Heart left ventricle (tissue), 16 donors: ENCODE data around the gene KRTAP10-5. TPM values are rescaled to one million over a fixed set of nuclear protein-coding genes. Genes with fewer than 3 reads are reported as not detected.
A peak's percentile ranks its signal among the peaks of the same experiment; 100 is the strongest.

ENCODE experiments used
- ATAC-seq, 4 donors: fragments of 200-7000 bp; cut with Tn5 transposase; one replicate each; pipeline ENCODE4 v1.9.1; 2020 to 2022; ENCODE audit warnings: moderate library complexity in 4 of 4, mild to moderate bottlenecking in 3 of 4, moderate number of reproducible peaks in 1 of 4
- DNase-seq, 5 donors: peaks; one replicate each; pipeline ENCODE4 v3.0.0-alpha.2; 2020
- H3K27ac ChIP-seq, 12 donors: fragments of 200-600 bp; sonication (generic) in 4 of 12; one replicate each; pipeline versions ENCODE4 v1.5.0 to v1.8.0; 2016 to 2022; ENCODE audit warnings: mild to moderate bottlenecking in 2 of 12
- H3K27me3 ChIP-seq, 9 donors: fragments of 200-600 bp; sonication (generic) in 2 of 9; one replicate each; pipeline versions ENCODE4 v1.5.1 to v1.8.0; 2016 to 2022; ENCODE audit warnings: mild to moderate bottlenecking in 3 of 9
- H3K36me3 ChIP-seq, 9 donors: fragments of 200-600 bp; sonication (generic) in 2 of 9; one replicate each; pipeline versions ENCODE4 v1.5.0 to v1.8.0; 2018 to 2022; ENCODE audit warnings: mild to moderate bottlenecking in 2 of 9
- H3K4me1 ChIP-seq, 12 donors: fragments of 200-600 bp; sonication (generic) in 4 of 12; one replicate each; pipeline versions ENCODE4 v1.5.0 to v1.8.0; 2016 to 2022; ENCODE audit warnings: mild to moderate bottlenecking in 3 of 12
- H3K4me3 ChIP-seq, 12 donors: fragments of 200-600 bp; sonication (generic) in 4 of 12; one replicate each; pipeline versions ENCODE4 v1.5.0 to v1.8.0; 2017 to 2022; ENCODE audit warnings: mild to moderate bottlenecking in 9 of 12, moderate library complexity in 4 of 12
- H3K9me3 ChIP-seq, 12 donors: fragments of 200-600 bp; sonication (generic) in 4 of 12; one replicate each; pipeline versions ENCODE4 v1.5.0 to v1.8.0; 2016 to 2022; ENCODE audit warnings: mild to moderate bottlenecking in 1 of 12
- CTCF ChIP-seq, 12 donors: fragments of 200-600 bp; sonication (generic) in 4 of 12; IDR thresholded peaks; one replicate each; pipeline versions ENCODE4 v1.5.0 to v1.8.0; 2018 to 2022; ENCODE audit warnings: antibody characterized with exemption in 12 of 12, mild to moderate bottlenecking in 5 of 12
- POLR2A ChIP-seq, 2 donors: fragments of 450-650 bp; IDR thresholded peaks; one replicate each; pipeline ENCODE4 v1.6.1; 2017; ENCODE audit warnings: antibody characterized with exemption in 2 of 2, mild to moderate bottlenecking in 2 of 2, moderate library complexity in 2 of 2
- WGBS, 4 donors: extraction: QIAGEN DNeasy Blood & Tissue Kit in 2 of 4; methylation state at CpG; one replicate each; pipeline versions ENCODE4 v1.1.5 to v1.1.7; 2013 to 2018; 5-methylcytosine and 5-hydroxymethylcytosine counted together
- intact Hi-C, 10 donors: fragments of 100-400 bp; cut with DNase I; formaldehyde crosslinking; loops; one replicate each; pipeline versions ENCODE4 v1.11.1 to v1.14.2; 2022
- polyA plus RNA-seq, 2 donors: library from polyadenylated mRNA; stranded (reverse); fragments of 200-250 nt; gene quantifications; one replicate each; pipeline ENCODE4 v1.2.3, GENCODE V29; 2013
- total RNA-seq, 9 donors: library from RNA; depleted of rRNA in 2 of 9; stranded (reverse); fragments of >200 nt in 2 of 9; fragmentation: NEBNext Ultra II Directional in 3 of 9; extraction: Animal tissue kit (Norgen Biotek cat#: 25700) in 3 of 9; gene quantifications; one replicate each; pipeline versions ENCODE4 v1.1.0 to v1.2.4, GENCODE V29; 2016 to 2023
- donor health status: ischemic (EF 13 %, LVEDD 7.1; RV severe dilation, severe dysfunction).
- donor health status: healthy with polysubstance abuse.
- donor health status: DM: no; HTN: yes; CAD: no.
- donor health status: DM: no; HTN: no; CAD: no.
- donor health status: ischemic (EF 25% LVEDD 6.9; RV normal size, moderate dysfunction).
- donor health status: ischemic (EF 25% LVEDD 5.7; RV mildly dilated, moderate dysfunction).
- donor health status: healthy.
- donor health status: DM: yes; HTN: yes; CAD: no.
- donor health status: ischemic (EF 35%, LVEDD 5.7; RV mildly dilated, moderate dysfunction).
- donor health status: nonischemic (EF 11% LVEDD 7.7; RV severe dilation, severe dysfunction).
- donor health status: DM: yes; HTN: yes; CAD: no.
- donor health status: PGD.
- donor health status: ischemic (EF 29% LVEDD 5.4; RV normal size, mild dysfunction).
- donor health status: nonischemic (EF 23%, LVEDD 6.1; RV moderate dilation, normal function).

KRTAP10-5 gene
- total and polyA plus RNA-seq, 11 donors, result not detected

DNA sequence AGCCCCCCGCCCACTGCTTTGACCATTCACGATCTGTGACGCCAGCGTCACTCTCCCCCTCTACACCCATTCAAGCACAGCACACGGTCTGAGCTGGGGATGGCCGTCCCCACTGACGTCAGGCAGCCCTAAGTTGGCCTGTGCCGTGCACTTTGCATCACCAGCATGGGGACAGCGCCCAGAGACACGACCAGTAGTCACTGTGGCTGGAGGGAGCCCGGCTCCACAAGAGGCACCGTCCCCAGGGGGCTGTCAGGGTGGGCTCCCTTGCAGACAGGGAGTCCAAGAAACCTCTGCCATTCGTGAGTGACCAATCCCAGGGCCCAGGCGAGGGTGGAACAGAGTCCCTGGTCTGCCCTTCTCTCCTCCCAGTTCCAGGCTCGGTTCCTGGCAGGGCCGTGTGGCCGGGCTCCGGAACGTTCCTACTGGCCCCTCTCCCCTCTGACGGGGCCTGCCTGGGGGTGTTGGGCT, 33.8 kb upstream of the KRTAP10-5 start:
- intact Hi-C loops, result no loop called here
- peaks cover 0 to 5% (median 0%) of the 10 kb centered on the region in 9 donors for H3K27me3 ChIP-seq
- H3K27ac ChIP-seq, result no peak overlapping the region
- ATAC-seq (no peak), DNase-seq (peak in 1 of 5 donors; percentile 48)
- WGBS, 4 donors, result 74 to 81% (median 81%) methylated on average over 13 to 20 of the region's 20 CpGs
- peaks cover 0 to 8% (median 0%) of the 10 kb centered on the region in 12 donors for H3K4me1 ChIP-seq
- no peaks in the 10 kb centered on the region for H3K36me3 ChIP-seq
- TF ChIP-seq POLR2A (IDR thresholded peaks at IDR 0.05), result no peak
- H3K4me3 ChIP-seq, result no peak overlapping the region
- H3K9me3 ChIP-seq, result peaks cover 0 to 27% (median 4%) of the 10 kb centered on the region in 12 donors

DNA sequence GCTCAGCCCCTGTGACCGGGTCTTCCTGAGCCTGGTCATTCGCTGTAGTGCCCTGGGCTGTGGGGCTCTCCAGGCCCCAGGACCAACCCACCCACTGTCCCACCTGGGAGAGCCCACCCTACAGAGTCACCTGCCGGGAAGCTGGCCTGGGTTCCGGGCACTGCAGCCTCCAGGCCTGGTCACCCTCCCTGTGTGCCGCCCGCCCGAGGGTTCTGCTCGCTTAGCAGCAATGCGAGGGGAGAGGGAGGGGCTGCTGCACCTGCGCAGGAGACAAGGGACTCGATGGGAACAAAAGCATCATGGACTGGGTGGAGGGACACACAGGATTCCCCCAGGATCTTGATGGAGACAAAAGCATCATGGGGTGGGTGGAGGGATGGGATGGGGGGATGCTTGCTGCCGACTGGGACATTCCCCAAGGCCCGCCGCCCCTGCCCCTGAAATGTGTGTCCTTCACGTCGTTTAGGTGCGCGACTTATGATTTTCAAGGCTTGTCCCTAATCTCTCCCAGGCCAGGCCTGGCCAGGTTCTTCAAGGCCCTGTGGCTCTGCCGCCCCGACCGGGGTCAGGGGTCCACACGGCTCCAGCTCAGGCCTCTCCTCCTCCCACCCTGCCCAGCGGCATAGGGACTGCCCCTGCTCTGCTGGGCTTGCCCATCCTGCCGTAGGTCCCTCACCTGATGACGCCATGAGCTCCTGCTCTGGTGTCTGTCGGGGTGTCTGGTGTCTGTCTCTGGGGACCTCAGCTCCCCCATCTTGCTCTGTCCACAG, 33.2 kb upstream of the KRTAP10-5 start:
- H3K36me3 ChIP-seq, result no peaks in the 10 kb centered on the region
- peak in 1 of 4 donors; percentile 19 for ATAC-seq
- no peak overlapping the region for H3K4me3 ChIP-seq
- intact Hi-C loops, result no loop called here
- H3K27me3 ChIP-seq, result peaks cover 0 to 5% (median 0%) of the 10 kb centered on the region in 9 donors
- no peak for TF ChIP-seq CTCF (IDR thresholded peaks at IDR 0.05)
- TF ChIP-seq POLR2A (IDR thresholded peaks at IDR 0.05), result no peak
- no peak overlapping the region for H3K27ac ChIP-seq
- H3K4me1 ChIP-seq, result peaks cover 0 to 3% (median 0%) of the 10 kb centered on the region in 12 donors
- 89 to 92% (median 90%) methylated on average over 21 to 26 of the region's 26 CpGs for WGBS, 4 donors
- peaks cover 0 to 31% (median 5%) of the 10 kb centered on the region in 12 donors for H3K9me3 ChIP-seq
- DNase-seq, result peak in 1 of 5 donors; percentile 56

DNA sequence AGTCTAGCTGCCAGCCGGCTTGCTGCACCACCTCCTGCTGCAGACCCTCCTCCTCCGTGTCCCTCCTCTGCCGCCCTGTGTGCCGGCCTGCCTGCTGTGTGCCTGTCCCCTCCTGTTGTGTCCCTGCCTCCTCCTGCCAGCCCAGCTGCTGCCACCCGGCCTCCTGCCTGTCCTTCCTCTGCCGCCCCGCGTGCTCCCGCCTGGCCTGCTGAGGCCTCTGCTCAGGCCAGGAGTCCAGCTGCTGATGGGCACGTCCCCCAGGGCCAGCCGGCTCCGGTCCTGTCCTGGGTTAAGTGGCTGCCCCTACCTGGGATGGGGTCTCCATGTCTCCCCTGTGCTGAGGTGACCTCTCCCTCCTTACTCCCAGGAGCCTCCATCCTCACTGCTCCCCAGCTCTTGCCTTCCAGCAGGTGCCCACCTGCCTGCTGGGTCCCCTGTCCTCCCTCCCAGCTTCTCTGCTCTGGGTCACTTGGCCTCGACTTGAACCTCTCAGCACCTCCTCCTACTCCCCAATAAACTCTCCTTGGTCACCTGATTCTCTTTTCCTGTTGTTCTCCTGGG, 32.3 kb upstream of the KRTAP10-5 start:
- Histone ChIP-seq H3K4me3 (no peak overlapping the region), H3K27me3 (peaks cover 0 to 5% (median 0%) of the 10 kb centered on the region in 9 donors), H3K9me3 (peaks cover 0 to 31% (median 5%) of the 10 kb centered on the region in 12 donors), H3K27ac (no peak overlapping the region), H3K36me3 (no peaks in the 10 kb centered on the region), H3K4me1 (no peaks in the 10 kb centered on the region)
- intact Hi-C loops, result no loop called here
- DNase-seq, result peak in 1 of 5 donors; percentile 44
- TF ChIP-seq CTCF (IDR thresholded peaks at IDR 0.05) (no peak), POLR2A (IDR thresholded peaks at IDR 0.05) (no peak)
- ATAC-seq, result no peak
- 81 to 87% (median 86%) methylated on average over 10 to 13 of the region's 13 CpGs for WGBS, 4 donors

DNA sequence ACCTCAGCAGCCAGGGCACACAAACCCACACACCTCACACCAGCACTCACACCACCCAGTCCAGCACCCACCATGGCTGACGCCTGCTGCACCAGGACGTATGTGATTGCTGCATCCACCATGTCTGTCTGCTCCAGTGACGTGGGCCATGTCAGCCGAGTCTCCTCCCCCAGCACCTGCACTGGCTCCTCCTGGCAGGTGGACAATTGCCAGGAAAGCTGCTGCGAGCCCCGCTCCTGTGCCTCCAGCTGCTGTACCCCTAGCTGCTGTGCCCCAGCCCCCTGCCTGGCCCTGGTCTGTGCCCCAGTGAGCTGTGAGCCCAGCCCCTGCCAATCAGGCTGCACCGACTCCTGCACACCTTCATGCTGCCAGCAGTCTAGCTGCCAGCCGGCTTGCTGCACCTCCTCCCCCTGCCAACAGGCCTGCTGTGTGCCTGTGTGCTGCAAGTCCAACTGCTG, 31.7 kb upstream of the KRTAP10-5 start, which contains the start of gene KRTAP10-8:
TSS of gene KRTAP10-8 (plus strand) at position 51 of the 458 bp plus-strand sequence. CDS start at position 73, 22 bp downstream.
- WGBS, 4 donors, result 90 to 94% (median 92%) methylated on average over 6 to 8 of the region's 8 CpGs

More for the DNA sequence above, 31.7 kb upstream of the KRTAP10-5 start, which contains the start of gene KRTAP10-8:
- TF ChIP-seq POLR2A (IDR thresholded peaks at IDR 0.05) (no peak), CTCF (IDR thresholded peaks at IDR 0.05) (no peak)
- Histone ChIP-seq H3K36me3 (no peaks in the 10 kb centered on the region), H3K9me3 (peaks cover 0 to 31% (median 5%) of the 10 kb centered on the region in 12 donors), H3K27ac (no peak within 1 kb of the TSS), H3K4me1 (no peaks in the 10 kb centered on the region), H3K27me3 (peaks cover 0 to 5% (median 0%) of the 10 kb centered on the region in 9 donors), H3K4me3 (no peak within 1 kb of the TSS)
- DNase-seq (no peak), ATAC-seq (no peak)
- intact Hi-C loops, result no loop called here
